BE2C (cell line): Measurements from ENCODE around the gene NCR3LG1. TPM values are rescaled to one million over a fixed set of nuclear protein-coding genes. Genes with fewer than 3 reads are reported as not detected.

Experiments
- DNase-seq: peaks from one replicate; pipeline ENCODE4 v3.0.0-alpha.2; 2020
- H3K27me3 ChIP-seq: fragments of 250-450 bp; sonication (Bioruptor Pico); 2 replicates; pipeline ENCODE4 v1.5.1; 2020; ENCODE audit warnings: mild to moderate bottlenecking
- H3K36me3 ChIP-seq: fragments of 250-450 bp; sonication (Bioruptor Pico); 2 replicates; pipeline ENCODE4 v1.5.1; 2020; ENCODE audit warnings: mild to moderate bottlenecking
- H3K4me1 ChIP-seq: fragments of 250-450 bp; sonication (Bioruptor Pico); 2 replicates; pipeline ENCODE4 v1.5.1; 2020
- H3K4me3 ChIP-seq: 2 replicates; pipeline ENCODE4 v1.5.1; 2011; ENCODE audit warnings: low read depth, low read length
- H3K9me3 ChIP-seq: fragments of 250-450 bp; sonication (Bioruptor Pico); 2 replicates; pipeline ENCODE4 v1.5.1; 2020
- CTCF ChIP-seq: IDR thresholded peaks from 2 replicates; pipeline ENCODE4 v1.5.1; 2012; ENCODE audit warnings: mild to moderate bottlenecking, low read depth, low read length
- polyA plus RNA-seq: library from polyadenylated mRNA; unstranded; fragments of >200 nt; gene quantifications from one replicate; pipeline ENCODE4 v1.2.1, GENCODE V29; 2012; ENCODE audit warnings: low read depth, missing spikeins; ENCODE audit not compliant: insufficient read length, insufficient read depth

Gene NCR3LG1
- 1.4 TPM for polyA plus RNA-seq

GRCh38 chr11:17351510-17352176 is at the start of gene NCR3LG1:
Gene NCR3LG1, plus strand, starts transcription at chr11:17351800. Its CDS starts 170 bp downstream, at chr11:17351970.
- Histone ChIP-seq H3K4me1 (no peaks in the 10 kb centered on the region), H3K9me3 (no peaks in the 10 kb centered on the region), H3K27me3 (0 out of 2 replicates have a peak, but pooled peaks cover 5% of the 10 kb centered on the region), H3K4me3 (peak within 1 kb of the TSS; percentile 69), H3K36me3 (no peaks in the 10 kb centered on the region)
- TF ChIP-seq CTCF = no peak
- peak; percentile 22 for DNase-seq

GRCh38 chr11:17313349-17314231 is 38.0 kb upstream of the NCR3LG1 start:
- Histone ChIP-seq H3K4me3 (no peak overlapping the region), H3K36me3 (no peaks in the 10 kb centered on the region), H3K9me3 (no peaks in the 10 kb centered on the region), H3K27me3 (no peaks in the 10 kb centered on the region), H3K4me1 (no peaks in the 10 kb centered on the region)
- no peak for TF ChIP-seq CTCF
- DNase-seq = no peak

- no peak for DNase-seq
- Histone ChIP-seq H3K9me3 (no peaks in the 10 kb centered on the region), H3K4me3 (no peak overlapping the region), H3K4me1 (no peaks in the 10 kb centered on the region), H3K27me3 (no peaks in the 10 kb centered on the region), H3K36me3 (no peaks in the 10 kb centered on the region)
- TF ChIP-seq CTCF = no peak
Measured at GRCh38 chr11:17314232-17314547, 37.4 kb upstream of the NCR3LG1 start.

GRCh38 chr11:17314904-17315426 is 36.6 kb upstream of the NCR3LG1 start:
- no peak for DNase-seq
- no peaks in the 10 kb centered on the region for H3K4me1 ChIP-seq
- no peak overlapping the region for H3K4me3 ChIP-seq
- no peaks in the 10 kb centered on the region for H3K9me3 ChIP-seq
- H3K27me3 ChIP-seq = no peaks in the 10 kb centered on the region
- H3K36me3 ChIP-seq = no peaks in the 10 kb centered on the region
- no peak for TF ChIP-seq CTCF

GRCh38 chr11:17328871-17329494 is 22.6 kb upstream of the NCR3LG1 start:
- no peaks in the 10 kb centered on the region for H3K27me3 ChIP-seq
- DNase-seq = no peak
- H3K4me1 ChIP-seq = no peaks in the 10 kb centered on the region
- H3K4me3 ChIP-seq = no peak overlapping the region
- H3K9me3 ChIP-seq = no peaks in the 10 kb centered on the region
- H3K36me3 ChIP-seq = no peaks in the 10 kb centered on the region
- no peak for TF ChIP-seq CTCF
